ENCODE results near the gene MYCL. TPM values are rescaled to one million over a fixed set of nuclear protein-coding genes. Genes with fewer than 3 reads are reported as not detected.

The MYCL gene
- total RNA-seq, 1 experiment from 2014 or later: 2.0 TPM

DNA sequence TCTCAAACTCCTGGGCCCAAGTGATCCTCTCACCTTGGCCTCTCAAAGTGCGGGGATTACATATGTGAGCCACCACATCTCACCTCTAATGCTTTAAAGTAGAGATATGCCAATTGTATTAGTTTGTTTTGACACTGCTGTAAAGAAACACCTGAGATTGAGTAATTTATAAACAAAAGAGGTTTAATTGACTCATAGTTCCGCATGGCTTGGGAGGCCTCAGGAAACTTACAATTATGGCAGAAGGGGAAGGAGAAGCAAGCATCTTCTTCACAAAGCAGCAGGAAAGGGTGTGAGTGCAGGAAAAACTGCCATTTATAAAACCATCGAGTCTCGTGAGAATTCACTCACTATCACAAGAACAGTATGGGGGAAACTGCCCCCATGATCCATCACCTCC, 3.5 kb upstream of the MYCL start:
- ATAC-seq (no peak), DNase-seq (ENCODE audit: low read depth, low spot score) (no peak)
- in situ Hi-C loops (cut with HindIII; ENCODE audit: low pct_unique_long_range_greater_than_20kb, low sequenced_read_pairs) (no loop called here), intact Hi-C loops (cut with micrococcal nuclease; ENCODE audit: unreplicated experiment) (no loop called here)
- Histone ChIP-seq H3K4me1 (ENCODE audit: control insufficient read depth, insufficient read depth, low read length) (peaks cover 9% of the 10 kb centered on the region), H3K36me3 (ENCODE audit: control insufficient read depth, insufficient read depth, low read length) (no peaks in the 10 kb centered on the region), H3K27ac (ENCODE audit: low read length) (no peak overlapping the region), H3K9me3 (ENCODE audit: control insufficient read depth, insufficient read depth, low read depth, low read length) (peaks cover 6% of the 10 kb centered on the region; the same call in 1 of the 2 replicates), H3K4me3 (ENCODE audit: low read depth in 2 of 2, low read length in 2 of 2) (no peak overlapping the region), H3K27me3 (ENCODE audit: control insufficient read depth, insufficient read depth, low read length) (peaks cover 11% of the 10 kb centered on the region)
- POLR2A ChIA-PET: no interaction called here
- no TSS peak for BruUV-seq (replicated peaks)
- CTCF ChIA-PET: no interaction called here
- TF ChIP-seq, protein P1, sequence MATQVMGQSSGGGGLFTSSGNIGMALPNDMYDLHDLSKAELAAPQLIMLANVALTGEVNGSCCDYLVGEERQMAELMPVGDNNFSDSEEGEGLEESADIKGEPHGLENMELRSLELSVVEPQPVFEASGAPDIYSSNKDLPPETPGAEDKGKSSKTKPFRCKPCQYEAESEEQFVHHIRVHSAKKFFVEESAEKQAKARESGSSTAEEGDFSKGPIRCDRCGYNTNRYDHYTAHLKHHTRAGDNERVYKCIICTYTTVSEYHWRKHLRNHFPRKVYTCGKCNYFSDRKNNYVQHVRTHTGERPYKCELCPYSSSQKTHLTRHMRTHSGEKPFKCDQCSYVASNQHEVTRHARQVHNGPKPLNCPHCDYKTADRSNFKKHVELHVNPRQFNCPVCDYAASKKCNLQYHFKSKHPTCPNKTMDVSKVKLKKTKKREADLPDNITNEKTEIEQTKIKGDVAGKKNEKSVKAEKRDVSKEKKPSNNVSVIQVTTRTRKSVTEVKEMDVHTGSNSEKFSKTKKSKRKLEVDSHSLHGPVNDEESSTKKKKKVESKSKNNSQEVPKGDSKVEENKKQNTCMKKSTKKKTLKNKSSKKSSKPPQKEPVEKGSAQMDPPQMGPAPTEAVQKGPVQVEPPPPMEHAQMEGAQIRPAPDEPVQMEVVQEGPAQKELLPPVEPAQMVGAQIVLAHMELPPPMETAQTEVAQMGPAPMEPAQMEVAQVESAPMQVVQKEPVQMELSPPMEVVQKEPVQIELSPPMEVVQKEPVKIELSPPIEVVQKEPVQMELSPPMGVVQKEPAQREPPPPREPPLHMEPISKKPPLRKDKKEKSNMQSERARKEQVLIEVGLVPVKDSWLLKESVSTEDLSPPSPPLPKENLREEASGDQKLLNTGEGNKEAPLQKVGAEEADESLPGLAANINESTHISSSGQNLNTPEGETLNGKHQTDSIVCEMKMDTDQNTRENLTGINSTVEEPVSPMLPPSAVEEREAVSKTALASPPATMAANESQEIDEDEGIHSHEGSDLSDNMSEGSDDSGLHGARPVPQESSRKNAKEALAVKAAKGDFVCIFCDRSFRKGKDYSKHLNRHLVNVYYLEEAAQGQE (IDR thresholded peaks at IDR 0.05; ENCODE audit: insufficient read depth in 1 of 2, low read depth in 2 of 2, low read length in 1 of 2): no peak
- no peak for TF ChIP-seq POLR2AphosphoS5 (IDR thresholded peaks at IDR 0.05; ENCODE audit: low read depth, low read length)
- no peak for TF ChIP-seq TCF7L2 (IDR thresholded peaks at IDR 0.05; ENCODE audit: low read depth, low read length)
- TF ChIP-seq SIN3A (IDR thresholded peaks at IDR 0.05; ENCODE audit: borderline replicate concordance, insufficient read depth, low read depth, low read length): no peak

DNA sequence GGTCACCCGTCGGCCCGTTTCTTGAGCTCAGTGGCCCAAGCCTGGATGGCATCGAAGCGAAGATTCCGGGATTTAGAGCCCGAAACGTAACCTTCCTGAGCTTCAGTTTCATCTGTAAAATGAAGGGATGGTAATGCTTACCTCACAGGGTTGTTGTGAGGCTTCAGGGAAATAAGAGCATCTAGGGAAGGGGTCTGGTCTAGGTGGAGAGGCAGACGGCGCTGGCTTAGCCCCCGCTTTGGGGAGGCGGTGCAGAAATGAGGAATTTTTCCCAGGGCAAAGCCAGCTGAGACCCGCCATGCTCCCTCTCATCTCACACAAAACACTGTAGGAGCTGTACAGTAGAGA, 717 bp upstream of the MYCL start:
- no peak overlapping the region for H3K27ac ChIP-seq (ENCODE audit: low read length)
- H3K27me3 ChIP-seq (ENCODE audit: control insufficient read depth, insufficient read depth, low read length): peaks cover 16% of the 10 kb centered on the region
- no peak for DNase-seq (ENCODE audit: low read depth, low spot score)
- BruUV-seq (replicated peaks): no TSS peak
- in situ Hi-C loops (cut with HindIII; ENCODE audit: low pct_unique_long_range_greater_than_20kb, low sequenced_read_pairs) (no loop called here), intact Hi-C loops (cut with micrococcal nuclease; ENCODE audit: unreplicated experiment) (loop anchor here (5.0 kb wide), 1 partner anchor 85 kb away; no protein-coding TSS in a partner anchor)
- ATAC-seq: no peak
- no peaks in the 10 kb centered on the region for H3K36me3 ChIP-seq (ENCODE audit: control insufficient read depth, insufficient read depth, low read length)
- peaks cover 9% of the 10 kb centered on the region for H3K4me1 ChIP-seq (ENCODE audit: control insufficient read depth, insufficient read depth, low read length)
- ChIA-PET CTCF (interaction anchor here (0.6 to 1.5 kb wide), 9 partner anchors 9 to 296 kb away, joined by 3 to 11 read pairs (median 4); no protein-coding TSS in a partner anchor), POLR2A (interaction anchor here (0.6 kb wide), 1 partner anchor 51 kb away, joined by 3 read pairs; no protein-coding TSS in a partner anchor)
- H3K9me3 ChIP-seq (ENCODE audit: control insufficient read depth, insufficient read depth, low read depth, low read length): no peaks in the 10 kb centered on the region
- peak overlapping the region; percentile 52 to 60 for H3K4me3 ChIP-seq (ENCODE audit: low read depth in 2 of 2, low read length in 2 of 2)
- TF ChIP-seq TCF7L2 (IDR thresholded peaks at IDR 0.05; ENCODE audit: low read depth, low read length): no peak
- TF ChIP-seq SIN3A (IDR thresholded peaks at IDR 0.05; ENCODE audit: borderline replicate concordance, insufficient read depth, low read depth, low read length): no peak
- TF ChIP-seq POLR2AphosphoS5 (IDR thresholded peaks at IDR 0.05; ENCODE audit: low read depth, low read length): no peak
- TF ChIP-seq, protein P2, sequence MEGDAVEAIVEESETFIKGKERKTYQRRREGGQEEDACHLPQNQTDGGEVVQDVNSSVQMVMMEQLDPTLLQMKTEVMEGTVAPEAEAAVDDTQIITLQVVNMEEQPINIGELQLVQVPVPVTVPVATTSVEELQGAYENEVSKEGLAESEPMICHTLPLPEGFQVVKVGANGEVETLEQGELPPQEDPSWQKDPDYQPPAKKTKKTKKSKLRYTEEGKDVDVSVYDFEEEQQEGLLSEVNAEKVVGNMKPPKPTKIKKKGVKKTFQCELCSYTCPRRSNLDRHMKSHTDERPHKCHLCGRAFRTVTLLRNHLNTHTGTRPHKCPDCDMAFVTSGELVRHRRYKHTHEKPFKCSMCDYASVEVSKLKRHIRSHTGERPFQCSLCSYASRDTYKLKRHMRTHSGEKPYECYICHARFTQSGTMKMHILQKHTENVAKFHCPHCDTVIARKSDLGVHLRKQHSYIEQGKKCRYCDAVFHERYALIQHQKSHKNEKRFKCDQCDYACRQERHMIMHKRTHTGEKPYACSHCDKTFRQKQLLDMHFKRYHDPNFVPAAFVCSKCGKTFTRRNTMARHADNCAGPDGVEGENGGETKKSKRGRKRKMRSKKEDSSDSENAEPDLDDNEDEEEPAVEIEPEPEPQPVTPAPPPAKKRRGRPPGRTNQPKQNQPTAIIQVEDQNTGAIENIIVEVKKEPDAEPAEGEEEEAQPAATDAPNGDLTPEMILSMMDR (IDR thresholded peaks at IDR 0.05): no peak; the same call in none of the 2 replicates
- TF ChIP-seq, protein P1 (IDR thresholded peaks at IDR 0.05; ENCODE audit: insufficient read depth in 1 of 2, low read depth in 2 of 2, low read length in 1 of 2): no peak

All from Panc1 (cell line).